HepG2 (cell line): Measurements from ENCODE around the gene POLR3GL.

Experiments
- BCL3 ChIP-seq: sonication (generic); formaldehyde crosslinking; IDR thresholded peaks from 2 replicates; pipeline ENCODE4 v1.5.1; 2020; ENCODE audit warnings: mild to moderate bottlenecking, missing genetic modification reagents, moderate library complexity
- CHD4 ChIP-seq: fragments of 200-600 bp; sonication (generic); IDR thresholded peaks from 2 replicates; pipeline ENCODE4 v1.7.0; 2017; ENCODE audit warnings: mild to moderate bottlenecking, low read length, borderline replicate concordance
- DPF2 ChIP-seq: sonication (generic); formaldehyde crosslinking; IDR thresholded peaks from 2 replicates; pipeline ENCODE4 v1.4.0; 2020; ENCODE audit warnings: mild to moderate bottlenecking, low read depth, missing genetic modification reagents, borderline replicate concordance
- FOXP4 ChIP-seq: sonication (generic); formaldehyde crosslinking; IDR thresholded peaks from 2 replicates; pipeline ENCODE4 v1.4.0; 2020; ENCODE audit warnings: missing genetic modification reagents
- JUN ChIP-seq: sonication (generic); formaldehyde crosslinking; IDR thresholded peaks from 2 replicates; pipeline ENCODE4 v1.4.0; 2020; ENCODE audit warnings: mild to moderate bottlenecking, missing genetic modification reagents
- KDM6A ChIP-seq: IDR thresholded peaks from 2 replicates; pipeline ENCODE4 v1.6.1; 2016; ENCODE audit warnings: low read depth
- NBN ChIP-seq: fragments of 450-650 bp; conservative IDR thresholded peaks from 2 replicates; pipeline ENCODE4 v1.6.1; 2017
- NCOA1 ChIP-seq: sonication (generic); formaldehyde crosslinking; IDR thresholded peaks from 2 replicates; pipeline ENCODE4 v1.9.0; 2021; ENCODE audit warnings: missing genetic modification reagents
- PAX8 ChIP-seq: sonication (generic); formaldehyde crosslinking; IDR thresholded peaks from 2 replicates; pipeline ENCODE4 v1.8.0; 2022; ENCODE audit warnings: mild to moderate bottlenecking, missing genetic modification reagents, borderline replicate concordance
- SRSF1 ChIP-seq: fragments of 200-400 bp; formaldehyde crosslinking; optimal IDR thresholded peaks from 2 replicates; pipeline ENCODE3; 2017; ENCODE audit warnings: mild to moderate bottlenecking, low read depth, low read length, moderate library complexity
- ZNF530 ChIP-seq: sonication (generic); formaldehyde crosslinking; IDR thresholded peaks from 2 replicates; pipeline ENCODE4 v1.5.0; 2020; ENCODE audit warnings: low read depth, mild to moderate bottlenecking, missing genetic modification reagents
- ZSCAN21 ChIP-seq: sonication (generic); formaldehyde crosslinking; IDR thresholded peaks from 2 replicates; pipeline ENCODE4 v1.8.0; 2022; ENCODE audit warnings: mild to moderate bottlenecking, missing genetic modification reagents, moderate library complexity, borderline replicate concordance
- TF ChIP-seq, protein P1 (sequence below): sonication (generic); formaldehyde crosslinking; IDR thresholded peaks from 2 replicates; pipeline ENCODE4 v1.5.0; 2020; ENCODE audit warnings: mild to moderate bottlenecking, missing genetic modification reagents, moderate library complexity
- TF ChIP-seq, protein P2 (sequence below), 2 experiments: sonication (generic) in 1 of 2; formaldehyde crosslinking in 1 of 2; IDR thresholded peaks; 2 replicates each; pipeline versions ENCODE4 v1.5.1 to v1.6.1; 2011 to 2020; ENCODE audit warnings: borderline replicate concordance in 1 of 2, low read depth in 1 of 2, low read length in 1 of 2, mild to moderate bottlenecking in 1 of 2, missing genetic modification reagents in 1 of 2, moderate library complexity in 1 of 2

DNA sequence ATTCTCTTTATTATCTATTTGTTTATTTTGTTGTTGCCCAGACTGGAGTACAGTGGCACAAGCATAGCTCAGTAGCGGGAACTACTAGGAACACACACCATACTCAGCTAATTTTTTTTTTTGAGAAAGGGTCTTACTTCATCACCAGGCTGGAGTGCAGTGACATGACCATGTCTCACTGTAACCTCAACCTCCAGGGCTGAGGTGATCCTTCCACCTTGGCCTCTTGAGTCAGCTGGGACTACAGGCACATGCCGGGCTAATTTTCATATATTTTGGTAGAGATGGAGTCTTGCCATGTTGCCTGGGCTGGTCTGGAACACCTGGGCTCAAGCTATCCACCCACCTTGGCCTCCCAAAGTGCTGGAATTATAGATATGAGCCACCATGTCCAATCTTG is 37.2 kb downstream of the POLR3GL start:
- TF ChIP-seq, protein P1, sequence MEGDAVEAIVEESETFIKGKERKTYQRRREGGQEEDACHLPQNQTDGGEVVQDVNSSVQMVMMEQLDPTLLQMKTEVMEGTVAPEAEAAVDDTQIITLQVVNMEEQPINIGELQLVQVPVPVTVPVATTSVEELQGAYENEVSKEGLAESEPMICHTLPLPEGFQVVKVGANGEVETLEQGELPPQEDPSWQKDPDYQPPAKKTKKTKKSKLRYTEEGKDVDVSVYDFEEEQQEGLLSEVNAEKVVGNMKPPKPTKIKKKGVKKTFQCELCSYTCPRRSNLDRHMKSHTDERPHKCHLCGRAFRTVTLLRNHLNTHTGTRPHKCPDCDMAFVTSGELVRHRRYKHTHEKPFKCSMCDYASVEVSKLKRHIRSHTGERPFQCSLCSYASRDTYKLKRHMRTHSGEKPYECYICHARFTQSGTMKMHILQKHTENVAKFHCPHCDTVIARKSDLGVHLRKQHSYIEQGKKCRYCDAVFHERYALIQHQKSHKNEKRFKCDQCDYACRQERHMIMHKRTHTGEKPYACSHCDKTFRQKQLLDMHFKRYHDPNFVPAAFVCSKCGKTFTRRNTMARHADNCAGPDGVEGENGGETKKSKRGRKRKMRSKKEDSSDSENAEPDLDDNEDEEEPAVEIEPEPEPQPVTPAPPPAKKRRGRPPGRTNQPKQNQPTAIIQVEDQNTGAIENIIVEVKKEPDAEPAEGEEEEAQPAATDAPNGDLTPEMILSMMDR (CRISPR knock-in tag) = no peak
- no peak for TF ChIP-seq CHD4
- TF ChIP-seq DPF2 = no peak
- no peak for TF ChIP-seq PAX8
- no peak for TF ChIP-seq JUN (CRISPR knock-in tag)
- TF ChIP-seq, protein P2, sequence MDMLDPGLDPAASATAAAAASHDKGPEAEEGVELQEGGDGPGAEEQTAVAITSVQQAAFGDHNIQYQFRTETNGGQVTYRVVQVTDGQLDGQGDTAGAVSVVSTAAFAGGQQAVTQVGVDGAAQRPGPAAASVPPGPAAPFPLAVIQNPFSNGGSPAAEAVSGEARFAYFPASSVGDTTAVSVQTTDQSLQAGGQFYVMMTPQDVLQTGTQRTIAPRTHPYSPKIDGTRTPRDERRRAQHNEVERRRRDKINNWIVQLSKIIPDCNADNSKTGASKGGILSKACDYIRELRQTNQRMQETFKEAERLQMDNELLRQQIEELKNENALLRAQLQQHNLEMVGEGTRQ (IDR thresholded peaks at IDR 0.05; ENCODE audit: low read depth, low read length) = no peak
- TF ChIP-seq, protein P2 (CRISPR knock-in tag; IDR thresholded peaks at IDR 0.05; ENCODE audit: borderline replicate concordance) = no peak
- TF ChIP-seq KDM6A (CRISPR knock-in tag) = no peak
- no peak for TF ChIP-seq ZNF530 (CRISPR knock-in tag)
- no peak for TF ChIP-seq NCOA1 (CRISPR knock-in tag)
- TF ChIP-seq NBN = no peak
- no peak for TF ChIP-seq SRSF1
- no peak for TF ChIP-seq FOXP4 (CRISPR knock-in tag)
- no peak for TF ChIP-seq BCL3 (CRISPR knock-in tag)
- no peak for TF ChIP-seq ZSCAN21 (CRISPR knock-in tag)
